GM21447 (cell line): Measurements from ENCODE around the gene ARCN1.

ENCODE experiments used
- ATAC-seq: cut with Tn5 transposase; IDR thresholded peaks from one replicate; pipeline ENCODE4 v1.9.1; 2021; ENCODE audit not compliant: unreplicated experiment

Gene ARCN1

DNA sequence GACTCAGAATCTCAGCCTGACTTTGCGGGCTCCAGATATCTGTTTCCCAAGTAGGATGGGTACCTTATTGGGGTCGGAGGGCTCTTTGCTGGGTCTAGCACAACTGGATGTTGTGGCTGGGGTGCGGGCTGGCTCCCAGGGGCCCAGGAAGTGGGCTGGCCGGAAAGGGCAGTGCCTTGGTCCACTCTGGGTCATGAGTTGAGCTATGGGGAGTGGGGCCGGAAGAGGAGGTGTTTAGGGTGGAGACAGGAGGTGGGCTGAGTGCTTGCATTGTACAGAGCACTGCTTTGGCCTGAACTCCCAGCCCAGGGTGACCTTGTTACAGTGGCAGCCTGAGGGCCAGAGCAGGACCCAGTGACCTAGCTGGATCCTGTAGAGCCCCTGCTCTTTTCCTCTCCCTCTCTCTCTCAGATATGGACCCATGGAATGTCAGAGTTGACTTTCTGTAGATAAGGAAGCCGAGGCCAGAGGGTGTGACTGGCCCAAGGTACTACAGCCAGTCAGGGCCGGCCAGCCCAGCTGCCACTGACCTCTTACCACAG is 48.4 kb downstream of the ARCN1 start:
- no peak for ATAC-seq

DNA sequence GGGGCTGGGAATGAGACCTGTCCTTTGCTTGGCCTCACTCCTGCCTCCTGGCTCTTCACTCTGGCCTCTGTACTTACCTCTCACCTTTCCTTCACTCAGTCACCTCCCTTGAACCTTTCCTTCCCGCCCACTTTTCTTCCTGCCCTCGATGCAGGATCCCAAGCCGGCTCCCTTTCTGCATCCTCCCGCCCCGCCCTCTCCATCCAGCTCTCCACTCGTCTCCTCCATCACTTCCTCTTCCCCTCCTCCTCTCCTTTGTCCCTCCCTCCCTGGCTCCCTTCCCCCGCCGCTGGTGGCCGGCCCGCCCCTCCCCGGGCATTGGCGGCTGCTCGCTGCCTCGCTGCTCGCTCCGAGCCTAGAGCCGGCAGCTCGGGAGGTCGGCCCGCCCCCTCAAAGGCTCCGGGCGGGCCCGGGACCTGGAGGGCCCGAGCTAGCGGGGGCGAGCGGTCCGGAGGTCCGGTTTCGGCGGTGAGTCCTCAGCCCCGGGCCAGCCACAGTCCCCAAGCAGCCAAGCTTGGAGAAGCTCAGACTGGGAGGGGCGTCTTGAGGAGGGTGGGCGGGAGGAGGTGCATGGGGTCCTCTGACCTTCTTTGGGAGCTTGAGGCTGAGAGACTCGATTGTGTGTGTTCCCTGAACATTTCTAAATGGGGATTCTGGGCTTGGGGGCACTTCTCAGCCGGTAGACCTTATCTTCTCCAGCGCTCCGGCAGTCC is 49.0 kb downstream of the ARCN1 start:
- ATAC-seq, result no peak

GRCh38 chr11:118621784-118622375 is 49.7 kb downstream of the ARCN1 start:
- no peak for ATAC-seq

DNA sequence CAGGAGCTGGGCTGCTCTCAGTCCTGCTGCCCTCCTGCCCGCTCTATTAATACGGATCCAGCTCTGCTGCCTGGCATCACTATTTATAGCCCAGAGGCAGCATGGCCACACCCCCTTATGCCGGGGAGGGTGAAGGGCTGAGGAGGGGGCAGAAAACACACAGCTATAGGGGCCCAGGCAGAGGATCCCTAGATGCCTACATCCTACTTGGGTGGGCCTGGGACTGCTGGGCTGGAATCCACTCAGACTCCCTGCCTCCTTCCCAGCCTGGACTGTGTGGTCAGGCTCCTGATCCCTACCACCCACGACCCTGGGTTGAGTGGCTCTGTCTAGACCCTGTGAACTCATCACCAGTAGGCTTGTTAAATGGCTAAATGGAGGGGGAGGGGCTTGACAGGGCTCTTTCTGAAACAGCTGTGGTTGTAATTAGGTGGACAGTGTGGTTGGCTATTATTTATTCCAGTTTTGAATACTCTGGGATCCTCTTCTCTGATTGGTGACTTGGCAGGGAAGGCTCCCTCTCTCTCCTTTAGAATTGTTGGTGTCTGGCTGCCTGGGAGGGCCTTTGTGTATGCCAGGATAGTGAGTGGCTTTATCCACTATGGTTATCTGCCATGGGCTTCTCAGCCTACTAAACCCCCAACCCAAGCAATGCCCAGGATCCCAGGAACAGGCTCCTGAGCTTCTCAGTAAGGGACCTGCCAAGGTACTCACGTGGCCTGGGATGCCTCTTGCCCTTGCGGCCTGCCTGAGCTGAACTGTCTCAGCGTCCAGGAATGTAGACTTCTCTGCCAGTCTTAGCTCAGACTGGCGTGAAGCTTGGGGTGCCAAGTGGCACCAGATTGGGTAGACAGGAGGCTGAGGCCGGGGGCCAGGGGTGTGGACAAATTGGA is 50.4 kb downstream of the ARCN1 start:
- ATAC-seq, result no peak

DNA sequence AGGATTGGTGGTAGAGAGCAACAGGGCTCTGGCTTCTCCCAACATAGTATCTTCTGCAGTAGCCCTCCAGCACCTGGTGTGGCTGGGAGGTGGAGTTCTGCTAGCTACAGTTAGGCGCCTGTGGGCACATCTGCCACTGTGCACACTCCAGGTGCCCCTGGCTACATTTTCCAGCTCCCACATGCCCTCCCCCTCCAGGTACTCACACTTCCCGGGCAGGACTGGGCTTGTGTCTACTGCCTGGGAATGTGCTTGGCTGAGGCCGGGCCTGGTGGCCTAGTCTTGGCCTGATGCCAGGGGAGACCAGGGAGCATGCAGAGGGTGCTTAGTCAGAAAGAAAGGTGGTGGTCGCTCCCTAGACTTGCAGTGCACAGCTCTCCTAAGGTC is 51.1 kb downstream of the ARCN1 start:
- ATAC-seq, result no peak

GRCh38 chr11:118625036-118625690 is 53.0 kb downstream of the ARCN1 start:
- no peak for ATAC-seq

GRCh38 chr11:118625976-118626375 is 53.8 kb downstream of the ARCN1 start:
- ATAC-seq, result no peak

GRCh38 chr11:118627566-118627965 is 55.4 kb downstream of the ARCN1 start:
- no peak for ATAC-seq

DNA sequence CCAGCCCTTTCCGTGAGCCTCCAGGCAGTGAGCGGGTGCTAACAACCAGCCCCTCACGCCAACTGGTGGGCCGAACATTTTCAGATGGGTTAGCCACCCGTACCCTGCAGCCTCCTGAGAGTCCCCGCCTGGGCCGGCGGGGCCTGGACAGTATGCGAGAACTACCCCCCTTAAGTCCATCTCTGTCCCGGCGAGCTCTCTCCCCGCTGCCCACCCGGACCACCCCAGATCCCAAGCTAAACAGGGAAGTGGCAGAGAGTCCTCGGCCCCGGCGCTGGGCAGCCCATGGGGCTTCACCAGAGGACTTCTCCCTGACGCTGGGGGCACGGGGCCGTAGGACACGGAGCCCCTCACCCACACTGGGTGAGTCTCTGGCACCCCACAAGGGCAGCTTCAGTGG is 55.8 kb downstream of the ARCN1 start:
- ATAC-seq, result no peak

- no peak for ATAC-seq
Observed at GRCh38 chr11:118628432-118628831, 56.2 kb downstream of the ARCN1 start.

DNA sequence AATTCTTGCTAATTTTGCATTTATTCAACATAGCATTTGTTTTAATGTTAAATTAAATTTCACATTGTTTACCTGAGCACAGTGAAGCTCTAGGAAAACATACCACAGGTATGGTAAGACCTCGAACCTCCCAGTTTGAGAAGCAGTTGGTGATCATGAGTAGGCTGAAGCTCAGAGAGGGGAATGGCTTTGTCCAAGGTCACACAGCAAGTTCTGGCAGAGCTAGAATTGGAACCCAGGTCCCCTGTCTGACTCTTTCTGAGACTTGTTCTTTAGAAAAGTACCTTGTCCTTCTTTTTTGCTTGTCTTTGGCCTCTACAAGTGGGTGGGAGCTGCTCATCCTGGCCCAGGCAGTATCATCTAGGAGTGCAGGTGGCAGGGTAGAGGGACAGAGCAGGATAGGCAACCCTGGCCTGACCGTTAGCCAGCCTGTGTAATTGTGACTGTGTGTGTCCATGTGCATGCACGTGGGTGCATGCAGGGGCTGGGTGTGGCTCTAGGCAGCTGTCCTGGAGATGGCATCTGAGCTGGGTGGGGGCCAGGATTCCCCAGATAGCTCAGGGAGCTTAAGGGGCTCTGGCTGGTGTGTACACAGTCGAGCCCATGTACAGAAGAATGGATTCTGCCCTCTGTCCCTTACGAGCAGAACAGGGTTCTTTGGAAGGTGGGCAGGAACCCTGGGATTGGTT is 56.8 kb downstream of the ARCN1 start:
- ATAC-seq, result no peak

DNA sequence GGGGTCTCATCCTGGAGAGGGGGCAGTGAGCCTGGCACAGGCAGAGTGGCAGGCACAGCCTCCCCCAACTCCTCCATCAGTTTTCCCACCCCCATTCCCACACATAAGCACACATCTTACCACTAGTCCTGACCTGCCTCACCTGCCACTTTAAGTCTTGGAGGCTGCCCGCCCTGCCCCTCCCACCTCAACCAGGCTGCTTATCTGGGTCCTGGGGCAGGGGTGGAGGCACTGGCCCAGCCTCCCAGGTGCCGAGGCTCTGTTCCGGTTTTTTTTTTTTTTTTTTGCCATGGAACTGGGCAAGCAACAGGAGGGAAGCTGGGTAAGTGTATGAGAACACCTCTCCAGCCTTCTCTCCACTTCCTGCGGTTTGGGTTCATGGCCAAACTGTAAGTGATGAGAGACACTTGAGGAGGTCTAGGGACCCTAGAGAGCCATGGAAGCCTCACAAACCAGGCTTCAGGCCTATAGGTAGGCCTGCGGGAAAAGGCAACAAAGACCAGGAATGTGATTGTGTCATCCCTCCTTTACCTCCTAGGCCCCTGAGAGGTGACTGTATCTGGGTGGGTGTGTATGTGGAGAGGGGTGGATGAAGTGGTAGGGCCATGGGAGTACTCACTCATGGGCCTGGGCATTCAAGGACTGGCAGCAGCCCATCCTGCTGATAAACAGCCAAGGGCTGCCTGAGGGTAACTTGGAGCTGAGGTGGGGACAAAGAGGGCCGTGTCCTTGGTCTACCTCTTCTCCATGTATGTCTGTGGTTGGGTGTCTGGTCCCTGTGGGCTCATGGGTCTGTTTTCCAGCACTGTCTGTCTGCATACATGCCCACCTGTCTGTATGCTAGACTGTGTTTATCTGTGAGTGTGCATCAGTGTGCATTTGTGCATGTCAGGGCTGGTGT is 57.8 kb downstream of the ARCN1 start:
- ATAC-seq, result no peak

DNA sequence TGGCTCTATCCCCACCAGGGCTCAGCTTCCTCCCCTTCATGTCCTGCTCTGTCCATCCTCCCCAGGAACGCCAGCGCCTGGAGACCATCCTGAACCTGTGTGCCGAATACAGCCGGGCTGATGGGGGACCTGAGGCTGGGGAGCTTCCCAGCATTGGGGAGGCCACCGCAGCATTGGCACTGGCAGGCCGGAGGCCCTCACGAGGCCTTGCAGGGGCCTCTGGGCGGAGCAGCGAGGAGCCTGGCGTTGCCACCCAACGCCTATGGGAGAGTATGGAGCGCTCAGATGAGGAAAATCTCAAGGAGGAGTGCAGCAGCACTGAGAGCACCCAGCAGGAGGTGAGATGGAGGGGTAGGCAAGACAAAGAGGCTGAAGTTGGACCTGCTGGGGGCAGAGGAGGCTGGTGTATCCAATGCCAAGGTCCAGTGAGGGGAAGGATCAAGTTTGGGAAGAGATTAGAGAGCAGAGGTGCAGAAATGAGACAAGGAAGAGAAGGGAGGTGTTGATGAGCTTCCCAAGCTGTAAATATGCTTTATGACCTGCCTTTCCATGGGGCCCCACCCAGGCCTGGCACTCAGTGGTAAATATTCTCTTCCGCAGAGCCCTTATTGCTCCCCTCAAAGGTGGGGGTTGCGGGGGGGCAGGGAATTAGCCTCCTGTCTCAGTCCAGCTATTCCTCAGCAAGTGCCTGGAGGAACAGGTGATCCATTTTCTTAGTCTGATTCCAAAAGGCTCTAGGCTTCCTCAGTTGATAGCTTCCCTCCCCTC is 59.1 kb downstream of the ARCN1 start:
- ATAC-seq, result no peak

- no peak for ATAC-seq
Observed at GRCh38 chr11:118632577-118633318, 60.5 kb downstream of the ARCN1 start.

GRCh38 chr11:118633319-118633690 is 61.1 kb downstream of the ARCN1 start:
- no peak for ATAC-seq

DNA sequence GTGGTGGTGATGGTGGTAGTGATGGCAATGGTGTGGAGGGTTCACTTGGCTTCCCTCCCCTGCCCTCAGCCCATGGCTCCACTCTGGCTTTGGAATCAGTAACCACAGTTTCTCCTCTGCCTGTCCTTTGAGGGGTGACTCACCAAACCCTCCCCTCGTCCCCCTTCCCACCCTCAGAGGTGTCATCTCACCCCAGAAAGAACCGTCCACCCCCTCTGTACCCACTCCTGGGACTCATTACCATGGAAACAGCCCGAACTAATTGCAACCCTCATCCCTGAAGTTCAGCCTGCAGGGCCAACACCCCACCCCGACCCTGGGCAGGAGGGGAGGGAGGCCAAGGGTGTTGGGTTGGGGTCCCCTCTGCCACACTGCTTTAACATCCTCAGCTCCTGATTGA is 61.8 kb downstream of the ARCN1 start:
- ATAC-seq, result no peak

DNA sequence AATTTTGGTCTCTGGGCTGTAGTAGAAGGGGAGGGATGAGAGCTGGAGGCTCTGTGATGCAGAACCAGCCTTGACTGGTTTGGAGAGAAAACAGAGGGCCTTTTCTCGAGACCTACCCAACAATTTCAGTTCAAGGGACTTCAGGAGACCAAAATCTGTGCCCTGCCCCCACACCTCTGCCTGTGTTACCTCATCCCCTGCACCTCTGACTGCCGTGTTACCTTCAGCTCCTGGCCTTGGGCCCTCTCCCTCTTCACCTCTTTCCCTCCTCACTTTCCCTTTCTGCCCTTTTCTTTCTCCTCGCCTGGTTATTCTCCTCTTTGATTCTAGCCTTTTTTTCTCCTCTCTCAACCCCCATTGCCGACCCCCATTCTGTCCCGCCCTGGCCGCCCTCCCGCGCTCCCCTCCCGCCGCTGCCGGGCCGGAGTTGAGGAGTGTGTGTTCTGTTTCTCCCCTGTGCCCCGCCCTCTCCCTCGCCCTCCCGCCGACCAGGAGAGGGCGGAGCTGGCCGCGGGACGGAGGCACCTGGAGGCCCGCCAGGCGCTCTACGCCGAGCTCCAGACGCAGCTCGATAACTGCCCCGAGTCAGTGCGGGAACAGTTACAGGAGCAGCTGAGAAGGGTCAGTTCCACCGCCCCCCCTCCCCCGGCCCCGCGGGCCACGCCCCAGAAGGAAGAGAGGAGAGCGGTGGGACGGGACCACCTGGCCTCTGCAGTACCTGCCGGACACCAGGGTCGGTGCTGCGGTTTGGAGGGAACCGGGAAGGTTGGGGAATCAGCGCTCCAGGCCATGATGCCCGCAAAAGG is 62.4 kb downstream of the ARCN1 start:
- no peak for ATAC-seq
